ENCODE results near the gene TRIM69.
"Not testable (repeated sequence)": the region's sequence is repeated elsewhere in the genome, so short reads cannot be mapped to it uniquely, and the experiment has no call there.

Gene TRIM69, protein sequence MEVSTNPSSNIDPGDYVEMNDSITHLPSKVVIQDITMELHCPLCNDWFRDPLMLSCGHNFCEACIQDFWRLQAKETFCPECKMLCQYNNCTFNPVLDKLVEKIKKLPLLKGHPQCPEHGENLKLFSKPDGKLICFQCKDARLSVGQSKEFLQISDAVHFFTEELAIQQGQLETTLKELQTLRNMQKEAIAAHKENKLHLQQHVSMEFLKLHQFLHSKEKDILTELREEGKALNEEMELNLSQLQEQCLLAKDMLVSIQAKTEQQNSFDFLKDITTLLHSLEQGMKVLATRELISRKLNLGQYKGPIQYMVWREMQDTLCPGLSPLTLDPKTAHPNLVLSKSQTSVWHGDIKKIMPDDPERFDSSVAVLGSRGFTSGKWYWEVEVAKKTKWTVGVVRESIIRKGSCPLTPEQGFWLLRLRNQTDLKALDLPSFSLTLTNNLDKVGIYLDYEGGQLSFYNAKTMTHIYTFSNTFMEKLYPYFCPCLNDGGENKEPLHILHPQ

GRCh38 chr15:44736181-44736765 lies at the start of gene TRIM69:
TSS of gene TRIM69 (plus strand) at chr15:44736528. CDS start at chr15:44736705, 177 bp downstream.
- DNase-seq = no peak

DNA sequence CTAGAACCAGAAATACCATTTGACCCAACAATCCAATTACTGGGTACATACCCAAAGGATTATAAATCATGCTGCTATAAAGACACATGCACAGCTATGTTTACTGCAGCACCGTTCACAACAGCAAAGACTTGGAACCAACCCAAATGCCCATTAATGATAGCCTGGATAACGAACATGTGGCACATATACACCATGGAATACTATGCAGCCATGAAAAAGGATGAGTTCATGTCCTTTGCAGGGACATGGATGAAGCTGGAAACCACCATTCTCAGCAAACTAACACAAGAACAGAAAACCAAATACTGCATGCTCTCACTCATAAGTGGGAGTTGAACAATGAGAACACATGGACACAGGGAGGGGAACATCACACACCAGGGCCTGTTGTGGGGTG lies 47.0 kb upstream of the TRIM69 start:
- not testable (repeated sequence) for DNase-seq

DNA sequence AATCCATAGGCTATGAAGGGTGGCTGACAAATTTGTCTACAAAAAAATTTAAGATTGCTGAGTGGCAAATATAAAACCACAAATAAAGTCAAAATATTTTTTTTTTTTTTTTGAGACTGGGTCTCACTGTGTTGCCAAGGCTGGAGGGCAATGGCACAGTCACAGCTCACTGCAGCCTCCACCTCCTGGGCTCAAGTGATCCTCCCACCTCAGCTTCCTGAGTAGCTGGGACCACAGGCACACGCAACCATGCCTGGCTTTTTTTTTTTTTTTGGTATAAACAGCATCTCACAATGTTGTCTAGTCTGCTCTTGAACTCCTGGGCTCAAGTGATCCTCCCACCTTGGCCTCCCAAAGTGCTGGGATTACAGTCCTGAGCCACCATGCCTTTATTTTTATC lies 46.1 kb upstream of the TRIM69 start:
- not testable (repeated sequence) for DNase-seq

DNA sequence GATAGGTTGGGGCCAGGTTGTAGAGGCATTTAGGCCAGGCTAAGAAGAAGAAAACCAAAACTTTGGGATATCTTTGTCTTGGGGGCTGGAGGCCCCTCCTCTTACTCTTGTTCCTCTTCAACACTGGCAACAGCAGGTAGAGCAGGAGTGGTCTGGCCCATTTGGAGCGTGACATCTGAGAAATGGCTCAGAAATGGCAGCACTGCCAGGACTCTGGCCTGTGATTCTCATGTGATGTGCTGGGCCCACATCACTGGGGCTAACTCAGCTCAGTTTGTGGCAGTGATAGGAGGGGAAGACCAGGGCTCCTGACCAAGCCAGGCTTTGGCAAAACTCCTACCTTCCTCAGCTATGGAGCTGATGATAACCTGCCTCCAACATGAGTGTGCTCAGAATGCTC lies 43.7 kb upstream of the TRIM69 start:
- DNase-seq = no peak

DNA sequence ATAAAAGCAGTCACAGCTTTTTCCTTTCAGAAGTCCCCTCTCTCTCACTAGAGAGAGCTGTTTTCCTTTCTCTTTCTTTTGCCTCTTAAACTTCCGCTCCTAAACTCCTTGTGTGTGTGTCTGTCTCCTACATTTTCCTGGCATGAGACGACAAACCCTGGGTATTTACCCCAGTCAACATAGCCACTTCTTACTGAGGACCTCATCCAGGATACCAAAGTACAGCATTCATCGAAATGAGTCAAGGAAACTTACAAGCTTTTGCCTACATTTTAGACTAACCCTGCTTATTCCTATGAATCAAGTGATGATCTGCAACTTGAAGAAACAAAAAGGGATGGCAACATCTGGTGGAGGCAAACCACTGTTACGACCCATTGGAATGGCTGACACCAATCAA lies 41.9 kb upstream of the TRIM69 start:
- DNase-seq = no peak

DNA sequence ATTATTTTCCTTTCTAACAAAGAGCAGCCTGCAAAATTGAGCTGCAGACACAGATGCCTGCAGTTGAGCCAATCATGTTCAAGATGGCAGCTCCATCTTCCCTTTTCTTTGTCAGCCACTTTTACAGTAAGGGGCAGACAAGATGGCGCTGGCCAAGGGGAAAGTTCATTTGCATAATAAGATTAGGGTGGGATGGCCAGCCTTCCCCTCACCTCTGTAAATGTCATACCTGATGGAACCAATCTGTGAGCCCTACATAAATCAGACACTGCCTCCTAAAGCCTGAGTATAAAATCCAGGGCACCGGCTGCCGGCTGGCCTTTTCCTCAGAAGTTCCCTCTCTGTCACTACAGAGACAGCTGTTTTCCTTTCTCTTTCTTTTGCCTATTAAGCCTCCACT lies 41.0 kb upstream of the TRIM69 start:
- DNase-seq = no peak

GRCh38 chr15:44697014-44697413 lies 39.3 kb upstream of the TRIM69 start:
- DNase-seq = no peak

GRCh38 chr15:44698641-44699040 lies 37.7 kb upstream of the TRIM69 start:
- DNase-seq = no peak

- not testable (repeated sequence) for DNase-seq
Measured at GRCh38 chr15:44700676-44701075, 35.7 kb upstream of the TRIM69 start.

GRCh38 chr15:44705986-44706385 lies 30.3 kb upstream of the TRIM69 start:
- DNase-seq = no peak

DNA sequence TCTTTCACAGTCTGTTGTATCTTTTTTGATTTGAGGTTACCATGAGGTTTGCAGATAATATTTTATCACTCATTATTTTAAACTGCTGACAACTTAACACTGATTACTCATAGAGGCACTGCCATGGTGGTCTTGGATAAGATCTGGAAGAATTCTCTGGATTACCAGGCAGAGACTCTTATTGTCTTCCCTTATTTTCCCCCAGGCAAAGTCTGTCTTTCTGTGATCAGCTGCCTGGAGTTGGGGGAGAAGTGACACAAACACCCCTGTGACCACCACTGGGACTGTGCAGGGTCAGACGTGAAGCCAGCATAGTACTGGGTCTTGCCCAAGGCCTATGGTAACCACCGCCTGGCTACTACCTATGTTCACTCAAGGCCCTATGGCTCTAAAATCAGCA lies 29.9 kb upstream of the TRIM69 start:
- DNase-seq = no peak

GRCh38 chr15:44706946-44707636 lies 29.2 kb upstream of the TRIM69 start:
- DNase-seq = no peak

GRCh38 chr15:44710236-44711095 lies 25.9 kb upstream of the TRIM69 start:
- DNase-seq = no peak

- peak; percentile 91 for DNase-seq
Measured at GRCh38 chr15:44711096-44711742, 25.1 kb upstream of the TRIM69 start, which contains the start of the genes B2M and PATL2. TSS of gene B2M (plus strand) at chr15:44711517. CDS start at chr15:44711547, 30 bp downstream. TSS of gene PATL2 (minus strand) at chr15:44711323. CDS start at chr15:44676490, 34,833 bp downstream.

- peak; percentile 30 for DNase-seq
Measured at GRCh38 chr15:44711743-44712345, 24.5 kb upstream of the TRIM69 start.

DNA sequence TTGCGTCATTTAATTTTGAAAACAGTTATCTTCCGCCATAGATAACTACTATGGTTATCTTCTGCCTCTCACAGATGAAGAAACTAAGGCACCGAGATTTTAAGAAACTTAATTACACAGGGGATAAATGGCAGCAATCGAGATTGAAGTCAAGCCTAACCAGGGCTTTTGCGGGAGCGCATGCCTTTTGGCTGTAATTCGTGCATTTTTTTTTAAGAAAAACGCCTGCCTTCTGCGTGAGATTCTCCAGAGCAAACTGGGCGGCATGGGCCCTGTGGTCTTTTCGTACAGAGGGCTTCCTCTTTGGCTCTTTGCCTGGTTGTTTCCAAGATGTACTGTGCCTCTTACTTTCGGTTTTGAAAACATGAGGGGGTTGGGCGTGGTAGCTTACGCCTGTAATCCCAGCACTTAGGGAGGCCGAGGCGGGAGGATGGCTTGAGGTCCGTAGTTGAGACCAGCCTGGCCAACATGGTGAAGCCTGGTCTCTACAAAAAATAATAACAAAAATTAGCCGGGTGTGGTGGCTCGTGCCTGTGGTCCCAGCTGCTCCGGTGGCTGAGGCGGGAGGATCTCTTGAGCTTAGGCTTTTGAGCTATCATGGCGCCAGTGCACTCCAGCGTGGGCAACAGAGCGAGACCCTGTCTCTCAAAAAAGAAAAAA lies 23.9 kb upstream of the TRIM69 start:
- DNase-seq = peak; percentile 30

GRCh38 chr15:44713006-44713966 lies 23.0 kb upstream of the TRIM69 start:
- peak; percentile 15 for DNase-seq

- DNase-seq = no peak
Measured at GRCh38 chr15:44715142-44715796, 21.1 kb upstream of the TRIM69 start.

DNA sequence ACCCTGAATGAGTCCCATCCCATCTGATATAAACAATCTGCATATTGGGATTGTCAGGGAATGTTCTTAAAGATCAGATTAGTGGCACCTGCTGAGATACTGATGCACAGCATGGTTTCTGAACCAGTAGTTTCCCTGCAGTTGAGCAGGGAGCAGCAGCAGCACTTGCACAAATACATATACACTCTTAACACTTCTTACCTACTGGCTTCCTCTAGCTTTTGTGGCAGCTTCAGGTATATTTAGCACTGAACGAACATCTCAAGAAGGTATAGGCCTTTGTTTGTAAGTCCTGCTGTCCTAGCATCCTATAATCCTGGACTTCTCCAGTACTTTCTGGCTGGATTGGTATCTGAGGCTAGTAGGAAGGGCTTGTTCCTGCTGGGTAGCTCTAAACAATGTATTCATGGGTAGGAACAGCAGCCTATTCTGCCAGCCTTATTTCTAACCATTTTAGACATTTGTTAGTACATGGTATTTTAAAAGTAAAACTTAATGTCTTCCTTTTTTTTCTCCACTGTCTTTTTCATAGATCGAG lies 20.5 kb upstream of the TRIM69 start:
- DNase-seq = no peak

Data from NCI-H1092 treated with DMSO at 0.1 percent for 48 hours (cell line).